ENCODE results near the gene GRIP1. TPM values are rescaled to one million over a fixed set of nuclear protein-coding genes. Genes with fewer than 3 reads are reported as not detected.

Gene GRIP1
- total and polyA plus RNA-seq, 2 of the 4 experiments (the other 2 are of a cell fraction) = under 0.01 to 0.07 TPM

GRCh38 chr12:66572845-66573244 is 106.0 kb downstream of the GRIP1 start:
- no peaks in the 10 kb centered on the region for H3K9me1 ChIP-seq (ENCODE audit: insufficient read depth, low read length)
- no peak overlapping the region for H3K14ac ChIP-seq (replicated peaks; ENCODE audit: low read depth, low read length)
- no peak overlapping the region for H3K9ac ChIP-seq (ENCODE audit: low read depth, low read length)
- no TSS peak for BruUV-seq (replicated peaks)
- H4K91ac ChIP-seq (ENCODE audit: insufficient read depth, low read depth, low read length) = no peak overlapping the region
- no peak overlapping the region for H3K4me3 ChIP-seq (ENCODE audit: insufficient read depth, low read depth, low read length)
- TF ChIP-seq USF2 (IDR thresholded peaks at IDR 0.05; ENCODE audit: low read depth, low read length) (no peak), RCOR1 (IDR thresholded peaks at IDR 0.05; ENCODE audit: insufficient replicate concordance, low read length) (no peak), FOS (IDR thresholded peaks at IDR 0.05; ENCODE audit: low read depth, low read length) (no peak), MAFK (IDR thresholded peaks at IDR 0.05; ENCODE audit: low read depth, low read length) (peak; percentile 70), CEBPB (IDR thresholded peaks at IDR 0.05; ENCODE audit: low read depth, low read length) (no peak)
- intact Hi-C loops (cut with micrococcal nuclease) (no loop called here), dilution Hi-C loops (cut with HindIII; ENCODE audit: low sequenced_read_pairs, unreplicated experiment) (no loop called here), in situ Hi-C loops (cut with MboI; ENCODE audit: low sequenced_read_pairs) (no loop called here)
- no peak overlapping the region for H2AK5ac ChIP-seq (ENCODE audit: low read depth, low read length)
- H2BK15ac ChIP-seq (ENCODE audit: low read depth, low read length) = no peak overlapping the region
- H4K5ac ChIP-seq (ENCODE audit: low read depth, low read length) = no peak overlapping the region
- H2BK20ac ChIP-seq (ENCODE audit: low read depth, low read length) = no peak overlapping the region
- ATAC-seq (ENCODE audit: low read depth) (no peak), DNase-seq (no peak)
- H2AK9ac ChIP-seq (replicated peaks; ENCODE audit: low read depth, low read length, poor library complexity) = no peak overlapping the region
- H3K23ac ChIP-seq (ENCODE audit: low read depth, low read length) = no peak overlapping the region
- 100% methylated on average over 1 of the region's 6 CpGs; no CpG with 5 or more reads in 1 of the 2 experiments for WGBS, 2 experiments (ENCODE audit: extremely low coverage in 2 of 2, insufficient read length in 1 of 2)
- H2AFZ ChIP-seq (replicated peaks; ENCODE audit: low read length, poor library complexity) = no peak overlapping the region
- H3K4me1 ChIP-seq (ENCODE audit: control insufficient read depth, insufficient read depth, low read length) = no peaks in the 10 kb centered on the region
- no peaks in the 10 kb centered on the region for H3K27me3 ChIP-seq (ENCODE audit: control insufficient read depth, insufficient read depth, low read length)
- ChIA-PET POLR2A (ENCODE audit: unreplicated experiment) (no interaction called here), CTCF (no interaction called here)
- H2BK5ac ChIP-seq (ENCODE audit: low read depth, low read length, poor library complexity, severe bottlenecking) = no peak overlapping the region
- H3K56ac ChIP-seq (ENCODE audit: extremely low read depth, insufficient read depth, low read length) = no peak overlapping the region
- H3K36me3 ChIP-seq (ENCODE audit: control insufficient read depth, insufficient read depth, low read length) = no peaks in the 10 kb centered on the region
- no peak overlapping the region for H4K8ac ChIP-seq (ENCODE audit: low read depth in 2 of 2, low read length in 2 of 2)
- no peaks in the 10 kb centered on the region for H3K9me3 ChIP-seq (ENCODE audit: control insufficient read depth, insufficient read depth, low read length)
- no peak overlapping the region for H3K18ac ChIP-seq (ENCODE audit: low read depth, low read length)
- H3K79me1 ChIP-seq (ENCODE audit: low read depth in 1 of 2, low read length in 2 of 2) = no peaks in the 10 kb centered on the region
- H3K27ac ChIP-seq (ENCODE audit: insufficient read depth, low read length) = no peak overlapping the region
- H3K4ac ChIP-seq (ENCODE audit: low read depth, low read length) = no peak overlapping the region
- H4K20me1 ChIP-seq (ENCODE audit: insufficient read depth, low read length) = no peaks in the 10 kb centered on the region
- H3K4me2 ChIP-seq (ENCODE audit: low read depth, low read length) = no peak overlapping the region
- no peak overlapping the region for H2BK120ac ChIP-seq (ENCODE audit: low read depth, low read length)
